Left hindlimb (tissue), 1 donor: ENCODE measurements around the gene C15orf61.

Experiments
- DNase-seq: peaks from one replicate; pipeline ENCODE4 v3.0.0-alpha.2; 2018

C15orf61 gene

DNA sequence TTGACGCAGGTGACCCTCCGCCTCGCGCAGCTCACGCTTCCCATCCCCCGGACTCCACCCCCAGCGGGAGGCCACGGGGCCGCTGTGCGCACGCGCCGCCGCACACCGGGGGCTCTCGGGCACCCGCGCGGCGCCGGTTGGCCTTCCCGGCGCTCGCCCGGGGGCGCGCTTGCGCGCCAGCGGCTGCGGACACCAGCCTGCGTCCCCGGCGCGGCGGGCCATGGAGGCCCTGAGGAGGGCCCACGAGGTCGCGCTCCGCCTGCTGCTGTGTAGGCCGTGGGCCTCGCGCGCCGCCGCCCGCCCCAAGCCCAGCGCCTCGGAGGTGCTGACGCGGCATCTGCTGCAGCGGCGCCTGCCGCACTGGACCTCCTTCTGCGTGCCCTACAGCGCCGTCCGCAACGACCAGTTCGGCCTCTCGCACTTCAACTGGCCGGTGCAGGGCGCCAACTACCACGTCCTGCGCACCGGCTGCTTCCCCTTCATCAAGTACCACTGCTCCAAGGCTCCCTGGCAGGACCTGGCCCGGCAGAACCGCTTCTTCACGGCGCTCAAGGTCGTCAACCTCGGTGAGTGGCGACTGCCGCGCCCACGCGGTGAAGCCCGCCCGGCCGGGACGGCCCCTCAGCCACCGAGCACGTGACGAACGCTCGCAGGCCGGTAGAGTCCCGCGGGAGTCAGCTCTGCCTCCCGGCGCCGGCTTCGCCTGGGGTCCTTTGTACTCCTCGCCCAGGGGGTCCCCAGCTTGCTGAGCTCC is at the start of gene C15orf61:
Gene C15orf61 (plus strand): TSS at position 103 of the 754 bp plus-strand sequence. CDS start 118 bp downstream, at position 221.
- peak; percentile 89 for DNase-seq

DNA sequence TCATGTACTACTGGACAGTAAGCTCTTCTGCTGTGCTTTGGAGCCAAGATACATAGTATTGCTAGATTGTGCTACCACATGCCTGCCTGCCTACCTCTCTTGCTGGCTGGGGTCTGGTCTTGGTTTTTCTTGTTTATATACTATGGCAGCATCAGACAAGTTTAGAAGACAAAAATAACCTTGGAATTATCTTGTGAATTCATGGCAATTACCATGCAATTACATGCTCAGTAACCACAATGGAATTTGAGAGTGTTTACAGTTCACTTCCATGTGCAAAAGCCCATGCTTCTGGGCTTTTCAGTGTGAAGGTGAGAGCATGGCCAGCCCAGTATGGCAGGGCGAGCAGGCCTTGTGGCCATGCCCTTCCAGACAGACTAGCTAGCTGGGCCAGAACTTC is 48.0 kb upstream of the C15orf61 start:
- DNase-seq = no peak

DNA sequence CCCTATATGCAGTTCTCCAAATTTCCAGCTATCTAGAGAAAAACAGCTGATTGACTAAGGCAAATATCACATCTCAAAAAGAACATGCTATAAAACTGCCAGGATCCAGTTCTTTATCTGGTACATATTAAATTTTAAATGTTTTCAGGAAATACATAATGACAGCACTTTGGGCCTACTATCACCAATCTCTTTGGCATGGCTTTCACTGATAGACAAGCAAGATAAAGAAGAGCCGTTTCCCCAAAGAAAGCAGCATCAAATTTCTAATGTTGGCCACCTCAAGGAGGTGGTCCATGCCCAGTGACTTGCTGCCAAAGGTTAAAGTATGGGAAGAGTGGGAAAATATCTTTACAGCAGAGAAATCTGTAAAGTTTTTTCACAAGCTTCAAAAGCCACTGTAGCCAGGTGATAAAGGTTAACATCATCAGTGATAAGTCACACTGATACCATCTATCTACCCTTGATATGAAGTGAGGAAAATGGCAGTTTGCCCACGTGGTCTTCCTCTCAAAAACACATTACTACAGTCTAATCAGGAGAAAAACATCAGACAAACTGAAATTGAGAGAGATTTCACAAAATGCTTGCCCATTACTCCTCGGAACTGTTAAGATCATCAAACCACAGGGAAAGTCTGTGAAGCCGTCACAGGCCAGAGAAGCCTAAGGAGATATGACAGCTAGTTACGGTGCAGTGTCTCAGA is 46.4 kb upstream of the C15orf61 start:
- DNase-seq = no peak

DNA sequence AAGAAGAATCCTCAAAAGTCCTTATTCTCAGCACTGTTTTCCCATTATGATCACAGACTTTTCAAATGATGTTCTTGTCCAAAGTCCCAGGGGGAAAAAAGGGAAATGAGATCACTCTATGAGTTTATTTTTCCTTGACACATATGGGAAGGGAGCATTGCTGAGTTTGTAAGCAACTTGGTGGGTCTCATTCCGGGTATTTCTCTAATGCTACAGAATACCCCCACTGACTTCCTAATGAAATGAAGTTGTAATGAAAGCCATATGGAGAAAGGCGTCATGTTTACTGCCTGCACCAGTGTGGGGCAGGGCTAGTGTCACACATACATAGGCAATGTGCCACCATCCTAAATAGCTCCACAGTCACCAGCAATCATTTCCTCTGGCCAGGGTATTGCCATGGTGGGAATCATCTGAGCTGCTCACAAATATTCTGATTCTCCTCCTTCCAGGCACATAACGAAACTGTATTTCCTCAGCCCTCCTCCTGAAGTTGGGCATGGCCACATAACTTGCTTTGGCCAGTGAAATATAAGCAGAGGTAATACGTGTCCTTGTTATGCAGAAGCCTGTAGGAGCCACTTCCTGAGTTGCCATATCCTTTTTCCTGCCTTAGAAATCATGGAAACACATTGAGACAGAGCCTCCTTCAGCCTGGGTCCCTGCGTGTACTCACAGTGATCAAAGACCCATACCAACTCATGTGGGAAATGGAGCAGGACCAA is 41.0 kb upstream of the C15orf61 start:
- peak; percentile 34 for DNase-seq

DNA sequence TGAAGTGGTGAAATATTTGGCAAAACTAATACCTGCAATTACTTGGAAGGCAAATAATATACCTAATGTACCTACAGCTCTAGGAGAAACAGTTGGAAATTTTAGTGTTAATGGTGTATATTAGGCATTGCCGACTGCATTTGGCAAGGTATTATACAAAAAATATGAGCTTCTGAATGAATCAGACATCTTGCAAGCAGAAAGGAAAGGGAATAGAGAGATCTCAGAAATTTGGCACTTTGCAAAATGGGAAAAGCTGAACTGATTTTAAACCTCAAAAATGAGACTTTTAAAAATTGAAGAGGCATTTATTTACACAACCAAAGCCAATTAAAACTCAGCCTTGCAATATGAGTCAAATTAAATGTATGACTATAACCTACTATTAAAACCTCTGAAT is 40.2 kb upstream of the C15orf61 start:
- DNase-seq = no peak

DNA sequence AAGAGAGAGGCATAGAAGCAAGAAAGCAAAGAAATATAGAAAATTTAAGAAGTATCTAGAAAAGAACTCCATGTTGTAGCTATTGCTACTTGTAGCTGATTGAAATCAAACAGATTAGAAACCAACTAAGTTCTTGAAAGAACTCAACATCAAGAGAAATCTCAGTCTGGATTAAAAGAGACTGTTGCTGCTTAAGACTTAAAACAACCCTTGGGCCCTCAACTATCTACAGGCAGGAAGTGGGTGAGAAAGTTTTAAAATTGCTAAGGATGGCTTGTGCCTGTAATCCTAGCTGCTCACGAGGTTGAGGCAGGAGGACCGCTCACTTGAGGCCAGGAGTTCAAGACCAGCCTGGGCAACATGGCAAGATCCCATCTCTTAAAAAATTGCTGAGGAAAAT is 39.3 kb upstream of the C15orf61 start:
- no peak for DNase-seq

DNA sequence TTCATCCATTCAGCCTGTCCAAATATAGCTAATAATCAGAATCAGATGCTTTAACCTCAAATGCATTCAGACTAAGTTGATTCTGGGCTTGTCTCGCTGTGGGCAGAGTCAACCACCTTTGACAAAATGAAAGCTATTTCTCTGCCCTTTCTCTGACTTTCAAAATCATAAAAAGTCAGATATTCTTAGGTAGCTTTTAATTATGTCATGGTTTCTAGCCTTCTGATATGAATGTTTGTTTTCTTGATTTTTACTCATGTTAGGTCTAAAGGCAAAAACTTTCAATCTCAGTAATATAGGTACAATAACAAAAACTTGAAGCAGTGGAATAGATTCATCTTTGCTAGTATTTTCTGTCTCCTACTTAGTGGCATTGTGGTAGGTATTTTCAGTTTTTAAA is 25.3 kb upstream of the C15orf61 start:
- DNase-seq = no peak

DNA sequence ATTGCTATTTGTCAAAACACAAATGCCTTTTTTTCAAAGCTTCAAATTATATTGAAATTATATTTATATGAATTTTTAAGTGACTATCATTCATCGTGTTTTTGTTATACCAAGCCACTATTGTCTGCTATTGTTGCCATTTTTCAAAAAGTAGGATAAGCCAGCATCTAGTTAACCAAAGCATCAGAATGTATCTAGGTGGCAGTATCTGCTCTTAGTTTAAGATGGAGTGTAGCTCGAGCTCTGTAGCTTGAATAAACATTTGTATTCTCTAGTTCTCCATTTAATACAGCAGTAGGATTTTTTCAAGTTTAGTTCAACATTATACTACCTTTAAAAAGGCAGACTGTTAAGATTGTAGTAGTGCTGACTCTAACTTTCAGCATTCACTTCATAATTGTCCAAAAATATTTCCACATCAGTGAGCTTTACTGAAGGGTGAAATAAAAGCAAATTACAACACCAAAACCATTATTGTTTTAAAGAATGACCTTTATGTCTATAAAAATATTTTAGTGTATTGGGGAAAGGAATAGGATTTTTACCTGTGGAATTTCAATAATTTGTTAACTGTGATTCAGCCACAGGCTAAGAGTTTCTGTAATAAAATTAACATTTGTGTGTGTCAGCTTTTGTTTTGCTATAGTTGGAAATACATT is 19.6 kb upstream of the C15orf61 start:
- no peak for DNase-seq

DNA sequence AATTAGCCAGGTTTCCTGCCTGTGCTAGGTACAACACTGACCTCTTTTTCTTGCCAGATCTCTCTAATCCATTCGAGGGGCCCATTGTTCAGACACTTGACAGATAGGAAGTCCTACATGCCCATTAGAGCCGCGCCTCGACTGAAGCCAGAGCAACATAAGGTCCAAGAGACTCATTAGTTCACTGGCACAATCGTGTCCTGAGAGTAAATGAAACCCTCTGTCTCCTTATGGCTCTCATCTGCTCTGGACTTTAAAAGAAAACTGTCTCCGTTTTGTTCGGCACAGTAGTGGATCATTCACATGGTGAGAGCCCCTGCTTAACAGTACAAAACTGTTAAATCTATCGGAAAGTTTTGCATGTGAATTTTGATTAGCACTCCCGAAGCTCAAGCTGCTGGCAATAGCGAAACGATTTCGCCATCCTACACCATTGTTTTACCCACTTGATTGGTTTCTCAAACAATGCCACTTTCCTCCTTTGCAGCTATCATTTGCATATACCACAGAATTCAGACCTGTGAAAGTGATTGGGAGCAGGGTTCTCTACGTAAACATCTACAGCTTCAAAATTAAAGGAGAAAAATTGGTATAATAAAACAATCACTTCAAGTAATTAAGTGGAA is 19.0 kb upstream of the C15orf61 start:
- DNase-seq = no peak

DNA sequence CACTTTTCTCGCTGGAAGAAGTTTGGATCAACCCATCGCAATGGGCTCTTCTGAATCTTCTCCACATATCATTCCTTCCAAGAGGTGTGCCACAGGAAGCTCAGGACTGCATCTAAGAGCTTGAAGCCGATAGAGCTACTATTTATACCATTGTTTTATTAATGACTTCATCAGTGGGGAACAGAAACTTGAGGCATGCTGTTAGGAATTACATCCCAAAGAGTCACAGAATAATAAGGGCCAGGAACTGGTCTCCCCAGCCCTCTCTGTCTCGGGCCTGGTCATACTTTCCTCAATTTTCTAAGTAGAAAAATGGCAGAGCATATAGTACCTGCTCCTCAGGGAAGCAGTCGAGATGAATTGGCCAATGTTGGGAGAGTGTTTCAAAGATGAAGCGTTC is 16.9 kb upstream of the C15orf61 start:
- no peak for DNase-seq

DNA sequence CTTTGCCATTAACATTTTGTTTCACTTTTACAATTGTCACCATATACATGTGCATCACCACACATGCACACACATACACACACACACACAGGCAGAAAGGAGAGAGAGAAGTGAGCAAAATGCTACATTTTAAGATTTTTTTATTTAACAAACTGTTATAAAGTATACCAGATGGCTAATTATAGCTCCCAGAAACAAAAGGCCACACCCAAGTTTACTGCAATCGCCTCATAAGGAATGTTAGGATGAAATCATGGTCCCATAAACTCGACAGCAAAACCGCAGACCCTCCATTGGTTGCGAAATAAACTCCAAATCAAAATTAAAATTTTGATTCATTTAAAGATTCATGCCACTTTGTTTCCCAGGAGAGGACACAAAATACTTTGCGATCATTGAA is 16.1 kb upstream of the C15orf61 start:
- no peak for DNase-seq

DNA sequence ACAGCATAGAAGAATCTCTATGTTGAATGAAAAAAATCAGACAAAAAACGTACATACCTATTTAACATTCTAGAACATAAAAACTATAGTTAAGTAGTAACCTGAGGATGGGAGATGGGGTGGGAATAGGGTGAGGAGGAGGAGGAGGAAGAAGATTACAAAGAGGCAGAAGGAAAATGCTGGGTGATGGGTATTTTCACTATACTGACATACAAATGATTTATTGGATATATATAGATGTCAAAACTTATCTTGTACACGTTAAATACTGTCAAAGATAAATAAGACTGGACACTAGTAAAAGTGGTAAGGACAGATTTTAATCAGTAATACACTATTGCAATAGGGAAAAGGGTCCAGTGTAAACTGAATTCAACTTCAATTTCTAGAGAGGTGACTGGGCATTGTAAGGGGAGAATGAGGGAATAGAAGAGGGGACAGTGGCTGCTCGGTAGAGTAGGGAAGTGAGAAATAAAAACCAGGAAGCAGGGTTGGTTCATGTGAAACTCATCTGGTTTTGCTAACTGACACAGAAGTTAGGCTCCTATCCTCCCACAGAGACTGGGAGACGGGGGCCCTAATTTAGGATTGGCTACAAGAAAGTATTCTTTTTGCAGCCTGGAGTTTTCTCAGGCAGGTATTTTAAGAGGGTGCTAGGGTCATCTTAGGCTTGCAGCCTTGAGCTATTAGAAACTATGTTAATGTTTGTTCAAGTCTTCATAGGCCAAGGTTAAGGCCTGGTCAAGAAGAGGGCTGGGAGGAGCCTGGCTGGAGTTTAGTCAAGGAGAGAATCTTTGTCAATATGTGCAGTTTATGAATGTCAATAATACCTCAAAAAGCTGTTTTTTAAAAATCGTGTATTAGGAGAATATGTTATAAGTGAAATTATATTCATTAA is 15.0 kb upstream of the C15orf61 start:
- no peak for DNase-seq

DNA sequence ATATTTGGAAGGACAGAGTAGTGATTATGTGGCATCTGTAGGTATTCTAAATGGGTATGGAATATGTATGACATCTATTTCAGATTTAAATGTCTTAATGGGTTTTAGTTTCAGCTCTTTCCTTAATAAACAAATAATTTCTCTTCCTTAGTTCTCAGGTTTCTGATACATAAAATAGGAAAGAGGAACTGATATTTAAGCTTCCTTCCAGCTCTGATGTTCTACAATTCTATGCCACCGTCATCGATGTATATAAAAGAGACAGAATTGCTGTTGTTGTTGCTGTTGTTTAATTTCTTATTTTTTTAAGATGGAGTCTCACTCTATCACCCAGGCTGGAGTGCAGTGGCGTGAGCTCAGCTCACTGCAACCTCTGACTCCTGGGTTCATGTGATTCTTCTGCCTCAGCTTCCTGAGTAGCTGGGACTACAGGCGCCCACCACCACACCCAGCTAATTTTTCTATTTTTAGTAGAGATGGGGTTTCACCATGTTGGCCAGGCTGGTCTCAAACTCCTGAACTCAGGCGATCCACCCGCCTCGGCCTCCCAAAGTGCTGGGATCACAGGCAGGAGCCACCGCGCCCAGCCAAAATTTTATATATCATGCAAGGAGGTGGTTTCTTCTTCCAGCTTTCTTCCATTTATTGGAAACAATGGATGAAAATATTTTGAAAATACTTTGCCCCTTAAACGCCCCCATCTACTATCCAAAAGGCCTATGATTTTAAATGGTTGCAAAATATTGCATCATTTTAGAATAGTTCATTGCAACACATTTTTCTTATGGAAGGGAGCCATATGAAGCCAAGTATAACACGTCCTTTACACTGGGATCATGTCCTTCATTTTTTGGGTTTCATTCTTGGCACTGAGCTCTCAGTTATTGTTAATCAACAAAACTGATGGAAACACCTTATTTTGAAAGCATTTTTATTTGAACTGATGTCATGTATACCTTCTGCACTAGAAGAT is 13.9 kb upstream of the C15orf61 start:
- DNase-seq = no peak

DNA sequence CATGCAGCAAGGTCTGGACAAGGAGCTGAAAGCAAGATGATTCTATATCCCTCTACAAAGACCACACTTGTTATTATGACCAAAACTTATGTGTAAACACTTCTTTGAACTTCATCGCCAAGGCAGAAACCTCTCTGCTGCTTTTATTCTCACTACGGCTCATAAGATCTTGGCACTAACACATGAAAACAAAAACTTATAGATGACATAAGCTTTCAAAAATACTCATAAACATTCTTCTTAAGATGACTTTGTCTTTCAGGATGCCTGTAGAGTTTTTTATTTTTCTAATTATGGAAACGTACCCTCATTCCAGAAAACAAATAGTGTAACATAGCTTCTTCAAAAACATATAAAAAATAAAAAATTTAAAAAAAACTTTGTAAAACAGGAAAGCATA is 12.5 kb upstream of the C15orf61 start:
- no peak for DNase-seq

DNA sequence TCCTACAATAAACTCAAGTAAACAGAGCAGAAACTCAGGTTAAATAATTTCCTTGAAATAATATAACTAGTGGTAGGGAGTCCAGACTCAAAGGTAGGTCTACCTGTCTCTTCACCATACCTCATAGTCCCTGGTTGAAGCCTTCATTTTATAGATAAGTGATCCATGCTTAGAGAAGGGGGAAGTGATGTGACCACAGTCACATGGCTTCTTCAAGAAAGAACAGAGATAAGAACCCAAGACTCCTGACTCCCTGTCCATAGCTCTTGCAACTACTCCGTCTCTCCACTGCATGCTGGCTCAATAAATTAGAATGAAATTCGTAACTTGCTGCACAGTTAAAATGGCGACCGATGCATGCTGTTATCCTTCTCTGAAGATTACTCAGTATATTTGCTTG is 11.0 kb upstream of the C15orf61 start:
- DNase-seq = no peak

DNA sequence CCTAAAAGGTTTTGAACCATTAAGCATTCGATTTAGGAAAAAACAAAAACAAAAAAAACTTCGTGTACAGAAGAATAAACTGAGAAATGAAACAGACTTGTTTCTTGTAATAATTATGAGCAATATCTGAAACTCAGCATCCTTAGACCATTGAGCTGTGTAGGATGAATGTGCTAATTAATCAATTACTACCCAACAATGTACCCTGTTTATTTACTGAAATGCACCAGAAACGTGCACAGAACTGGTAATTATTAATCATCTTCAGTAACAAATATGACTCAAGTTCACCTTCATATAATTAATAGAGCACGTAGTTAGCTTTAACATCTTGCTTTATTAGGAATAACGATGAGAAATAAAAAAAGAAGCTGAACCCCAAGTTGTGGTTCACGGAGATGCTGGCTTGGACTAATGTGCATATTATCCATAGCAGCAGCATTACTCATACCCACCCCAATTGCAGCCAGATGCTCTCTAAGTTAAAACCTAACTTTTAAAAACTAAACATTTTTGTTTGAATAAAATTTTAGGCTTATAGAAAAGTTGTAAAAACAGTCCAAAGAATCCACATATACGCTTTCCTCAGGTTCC is 10.2 kb upstream of the C15orf61 start:
- DNase-seq = no peak

DNA sequence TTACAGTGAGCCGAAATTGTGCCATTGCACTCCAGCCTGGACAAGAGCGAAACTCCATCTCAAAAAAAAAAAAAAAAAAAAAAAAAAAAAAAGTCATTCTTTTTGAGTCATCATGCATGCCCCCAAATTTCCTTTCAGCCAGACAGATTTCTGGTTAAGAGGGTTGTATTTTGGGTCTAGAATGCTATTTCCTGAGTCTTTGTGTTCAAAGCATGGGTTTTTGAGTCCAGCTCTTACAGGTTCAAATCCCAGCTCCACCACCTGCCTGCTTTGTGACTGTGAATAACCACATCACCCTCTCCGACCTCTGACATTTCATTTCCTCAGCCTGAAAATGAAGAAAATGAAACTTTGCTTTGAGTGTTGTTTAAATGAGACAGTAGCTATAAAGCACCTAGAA is 9.3 kb upstream of the C15orf61 start:
- no peak for DNase-seq

DNA sequence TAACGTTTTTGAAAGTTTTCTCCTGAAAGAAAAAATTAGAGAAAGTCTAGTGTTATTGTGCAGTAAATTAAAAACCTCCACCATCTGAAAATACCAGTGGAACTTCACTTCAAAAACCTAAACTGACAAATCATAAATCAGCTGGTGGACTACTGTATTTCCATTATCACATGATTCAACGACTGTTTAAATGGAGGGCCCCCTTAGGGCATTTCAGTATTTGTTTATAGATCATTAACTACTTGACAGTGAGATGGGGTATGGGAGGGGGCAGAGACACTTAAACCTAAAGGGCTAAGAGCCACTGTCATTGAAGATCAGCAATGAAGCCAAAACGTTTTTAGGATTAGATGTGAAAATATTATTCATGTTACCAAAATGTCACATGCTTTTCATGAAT is 8.8 kb upstream of the C15orf61 start:
- no peak for DNase-seq

DNA sequence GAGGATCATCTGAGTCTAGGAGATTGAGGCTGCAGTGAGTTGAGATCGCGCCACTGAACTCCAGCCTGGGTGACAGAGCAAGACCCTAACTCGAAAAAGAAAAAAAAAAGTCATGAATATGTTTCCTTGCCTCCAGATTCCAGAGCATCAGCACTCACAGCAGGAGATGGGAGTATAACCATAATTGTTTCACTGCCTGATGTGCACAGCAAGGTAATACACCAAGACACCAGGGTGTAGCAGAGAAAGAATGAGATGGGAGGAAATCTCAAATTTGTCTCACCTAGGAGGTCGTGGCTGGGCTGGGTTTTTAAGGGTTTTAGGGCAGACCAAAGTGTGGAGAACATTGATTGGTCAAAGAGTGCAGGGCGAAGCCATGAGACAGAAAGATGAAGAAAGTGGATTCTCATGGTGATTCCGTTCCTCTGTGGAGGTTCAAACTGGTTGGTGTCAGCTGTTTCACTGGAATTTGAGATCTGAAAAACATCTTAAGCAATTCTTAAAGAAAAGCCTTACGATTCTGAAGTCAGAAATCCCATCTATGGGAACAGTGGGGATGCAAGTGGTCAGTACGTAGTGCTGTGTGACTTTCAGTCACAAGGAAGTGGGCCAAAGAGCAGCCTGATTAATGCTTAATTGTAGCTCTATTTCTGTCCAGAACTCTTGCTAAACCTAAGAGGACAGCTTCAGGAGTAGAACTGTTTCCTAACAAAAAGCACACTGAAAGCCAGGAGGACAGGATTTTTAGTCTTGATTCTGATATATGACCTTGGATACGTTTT is 7.8 kb upstream of the C15orf61 start:
- DNase-seq = no peak
